Measurements from ENCODE around the gene SNX32.

The SNX32 gene

GRCh38 chr11:65833297-65834030 is at the start of gene SNX32:
Gene SNX32, plus strand, starts transcription at chr11:65833963. Its CDS starts 103 bp downstream, at chr11:65834066.
- H3K4me1 ChIP-seq (ENCODE audit: control insufficient read depth, insufficient read depth, low read length), result no peaks in the 10 kb centered on the region
- CTCF ChIA-PET, result interaction anchor here (0.6 to 2.8 kb wide), 5 partner anchors 15 to 184 kb away, joined by 3 to 6 read pairs (median 3); partner anchors contain the start of gene MUS81
- peak within 1 kb of the TSS; percentile 39 for H3K4me3 ChIP-seq (ENCODE audit: low read depth, low read length)
- H3K9me3 ChIP-seq (ENCODE audit: control insufficient read depth, insufficient read depth, low read depth, low read length), result no peaks in the 10 kb centered on the region
- H3K27ac ChIP-seq (ENCODE audit: extremely low read depth, low read depth, low read length), result no peak within 1 kb of the TSS
- no peaks in the 10 kb centered on the region for H3K36me3 ChIP-seq (ENCODE audit: control insufficient read depth in 2 of 2, insufficient read depth in 1 of 2, low read length in 2 of 2)
- POLR2A ChIA-PET, result interaction anchor here (0.7 to 0.9 kb wide), 3 partner anchors 16 to 38 kb away, joined by 3 to 4 read pairs (median 3); no protein-coding TSS in a partner anchor
- TF ChIP-seq GFI1B (tag by site-specific recombination; IDR thresholded peaks at IDR 0.05) (no peak), SP2 (tag by site-specific recombination; IDR thresholded peaks at IDR 0.05) (peak; percentile 73), PBX3 (CRISPR knock-in tag; IDR thresholded peaks at IDR 0.05) (peak; percentile 95; the same call in 1 of the 2 replicates)

GRCh38 chr11:65785319-65786007 is 48.3 kb upstream of the SNX32 start:
- CTCF ChIA-PET, result interaction anchor here (0.6 to 1.0 kb wide), 3 partner anchors 32 to 286 kb away, joined by 3 to 4 read pairs (median 4); no protein-coding TSS in a partner anchor
- POLR2A ChIA-PET, result interaction anchor here (1.6 kb wide), 1 partner anchor 65 kb away, joined by 5 read pairs; the partner anchor contains the start of gene RNASEH2C
- Histone ChIP-seq H3K9me3 (ENCODE audit: control insufficient read depth, insufficient read depth, low read depth, low read length) (no peaks in the 10 kb centered on the region), H3K27ac (ENCODE audit: extremely low read depth, low read depth, low read length) (no peak overlapping the region), H3K4me3 (ENCODE audit: low read depth, low read length) (no peak overlapping the region), H3K36me3 (ENCODE audit: control insufficient read depth in 2 of 2, insufficient read depth in 1 of 2, low read length in 2 of 2) (no peaks in the 10 kb centered on the region), H3K4me1 (ENCODE audit: control insufficient read depth, insufficient read depth, low read length) (no peaks in the 10 kb centered on the region)
- TF ChIP-seq ZNF214 (tag by site-specific recombination; IDR thresholded peaks at IDR 0.05; ENCODE audit: borderline replicate concordance) (no peak), ZNF664 (tag by site-specific recombination; IDR thresholded peaks at IDR 0.05) (no peak), HOXC10 (CRISPR knock-in tag; IDR thresholded peaks at IDR 0.05) (no peak), MEIS1 (CRISPR knock-in tag; IDR thresholded peaks at IDR 0.05; ENCODE audit: borderline replicate concordance) (no peak), ZNF155 (tag by site-specific recombination; IDR thresholded peaks at IDR 0.05) (no peak), ZBTB21 (tag by site-specific recombination; IDR thresholded peaks at IDR 0.05) (no peak), REST (tag by site-specific recombination; IDR thresholded peaks at IDR 0.05) (no peak), ZNF785 (tag by site-specific recombination; IDR thresholded peaks at IDR 0.05) (no peak), ZNF654 (tag by site-specific recombination; IDR thresholded peaks at IDR 0.05; ENCODE audit: low read depth) (no peak), ZNF292 (tag by site-specific recombination; IDR thresholded peaks at IDR 0.05; ENCODE audit: borderline replicate concordance, low read depth) (no peak), ZNF184 (tag by site-specific recombination; IDR thresholded peaks at IDR 0.05) (no peak), TSHZ1 (tag by site-specific recombination; IDR thresholded peaks at IDR 0.05; ENCODE audit: borderline replicate concordance) (no peak), GFI1B (tag by site-specific recombination; IDR thresholded peaks at IDR 0.05) (no peak), ZNF837 (tag by site-specific recombination; IDR thresholded peaks at IDR 0.05) (no peak), BCL11A (tag by site-specific recombination; IDR thresholded peaks at IDR 0.05; ENCODE audit: low read depth) (no peak), MZF1 (tag by site-specific recombination; IDR thresholded peaks at IDR 0.05; ENCODE audit: borderline replicate concordance) (no peak), ZNF433 (tag by site-specific recombination; IDR thresholded peaks at IDR 0.05; ENCODE audit: low read depth) (no peak), ZNF175 (tag by site-specific recombination; IDR thresholded peaks at IDR 0.05) (no peak), ZNF324 (tag by site-specific recombination; IDR thresholded peaks at IDR 0.05) (no peak), REPIN1 (tag by site-specific recombination; IDR thresholded peaks at IDR 0.05; ENCODE audit: low read depth) (no peak)

Measured in HEK293 (cell line).